IMR-90 (cell line): ENCODE measurements around the gene CCSER1. TPM values are rescaled to one million over a fixed set of nuclear protein-coding genes. Genes with fewer than 3 reads are reported as not detected.

Experiments
- ATAC-seq: fragments of 200-7000 bp; cut with Tn5 transposase; 2 replicates; pipeline ENCODE4 v1.9.1; 2020; ENCODE audit warnings: low read depth, mild to moderate bottlenecking, moderate library complexity
- BruUV-seq: library from RNA; stranded (reverse); fragments of 400-500 nt; replicated peaks from 2 replicates; lab custom pipeline; 2021; lab: Mats Ljungman, UMichigan
- CTCF ChIA-PET: fragments of 300-600 bp; formaldehyde crosslinking; extraction: SDS; loops from one replicate; lab custom pipeline; 2021; ENCODE audit warnings: antibody characterized with exemption; lab: Yijun Ruan, JAX
- POLR2A ChIA-PET: fragments of 300-600 bp; sonication (Branson Sonifier 250); formaldehyde crosslinking; loops from one replicate; lab custom pipeline; 2022; ENCODE audit warnings: antibody characterized with exemption; ENCODE audit not compliant: unreplicated experiment; lab: Charles Lee
- DNase-seq: peaks from one replicate; pipeline ENCODE4 v3.0.0; 2013
- H2AFZ ChIP-seq: replicated peaks from 2 replicates; pipeline ENCODE3; 2013; ENCODE audit warnings: low read length, mild to moderate bottlenecking; ENCODE audit not compliant: poor library complexity
- H2AK5ac ChIP-seq: 2 replicates; pipeline ENCODE4 v1.6.1; 2013; ENCODE audit warnings: low read depth, low read length, inconsistent platforms
- H2AK9ac ChIP-seq: replicated peaks from 2 replicates; pipeline ENCODE3; 2013; ENCODE audit warnings: mild to moderate bottlenecking, low read depth, low read length, moderate library complexity; ENCODE audit not compliant: poor library complexity
- H2BK120ac ChIP-seq: 2 replicates; pipeline ENCODE4 v1.6.1; 2013; ENCODE audit warnings: low read depth, low read length, inconsistent platforms
- H2BK15ac ChIP-seq: 3 replicates; pipeline ENCODE4 v1.6.1; 2013; ENCODE audit warnings: low read depth, low read length, inconsistent platforms
- H2BK20ac ChIP-seq: 2 replicates; pipeline ENCODE4 v1.6.1; 2013; ENCODE audit warnings: low read depth, mild to moderate bottlenecking, inconsistent platforms, low read length, moderate library complexity
- H2BK5ac ChIP-seq: 2 replicates; pipeline ENCODE4 v1.6.1; 2013; ENCODE audit warnings: mild to moderate bottlenecking, low read depth, low read length, inconsistent platforms; ENCODE audit not compliant: poor library complexity, severe bottlenecking
- H3K14ac ChIP-seq: replicated peaks from 2 replicates; pipeline ENCODE4 v1.6.1; 2013; ENCODE audit warnings: low read depth, low read length, inconsistent platforms
- H3K18ac ChIP-seq: 2 replicates; pipeline ENCODE4 v1.6.1; 2013; ENCODE audit warnings: low read depth, low read length, control low read depth
- H3K23ac ChIP-seq: 2 replicates; pipeline ENCODE4 v1.6.1; 2013; ENCODE audit warnings: low read depth, low read length, inconsistent platforms
- H3K27ac ChIP-seq: 2 replicates; pipeline ENCODE4 v1.5.1; 2013; ENCODE audit warnings: mild to moderate bottlenecking, control low read depth, low read length; ENCODE audit not compliant: insufficient read depth
- H3K27me3 ChIP-seq: 2 replicates; pipeline ENCODE4 v1.6.1; 2013; ENCODE audit warnings: low read length; ENCODE audit not compliant: control insufficient read depth, insufficient read depth
- H3K36me3 ChIP-seq: 2 replicates; pipeline ENCODE4 v1.6.1; 2013; ENCODE audit warnings: low read length, mixed read lengths; ENCODE audit not compliant: control insufficient read depth, insufficient read depth
- H3K4ac ChIP-seq: 2 replicates; pipeline ENCODE4 v1.6.1; 2013; ENCODE audit warnings: low read depth, low read length, inconsistent platforms
- H3K4me1 ChIP-seq: 2 replicates; pipeline ENCODE4 v1.6.1; 2013; ENCODE audit warnings: low read length, mixed read lengths; ENCODE audit not compliant: control insufficient read depth, insufficient read depth
- H3K4me2 ChIP-seq: 2 replicates; pipeline ENCODE4 v1.6.1; 2013; ENCODE audit warnings: low read depth, mild to moderate bottlenecking, control low read depth, low read length, moderate library complexity
- H3K4me3 ChIP-seq: 2 replicates; pipeline ENCODE4 v1.5.1; 2013; ENCODE audit warnings: low read depth, mild to moderate bottlenecking, control low read depth, low read length, moderate library complexity; ENCODE audit not compliant: insufficient read depth
- H3K56ac ChIP-seq: 2 replicates; pipeline ENCODE4 v1.6.1; 2013; ENCODE audit warnings: low read length, inconsistent platforms; ENCODE audit not compliant: insufficient read depth; ENCODE audit errors: extremely low read depth
- H3K79me1 ChIP-seq, 2 experiments: 2 replicates each; pipeline ENCODE4 v1.6.1; 2013; ENCODE audit warnings: low read length in 2 of 2, inconsistent platforms in 1 of 2, low read depth in 1 of 2
- H3K9ac ChIP-seq: 2 replicates; pipeline ENCODE4 v1.6.1; 2013; ENCODE audit warnings: low read depth, low read length, control low read depth
- H3K9me1 ChIP-seq: 2 replicates; pipeline ENCODE4 v1.6.1; 2013; ENCODE audit warnings: low read length, inconsistent platforms; ENCODE audit not compliant: insufficient read depth
- H3K9me3 ChIP-seq: 2 replicates; pipeline ENCODE4 v1.6.1; 2013; ENCODE audit warnings: low read length; ENCODE audit not compliant: control insufficient read depth, insufficient read depth
- H4K20me1 ChIP-seq: 2 replicates; pipeline ENCODE4 v1.6.1; 2013; ENCODE audit warnings: low read length, inconsistent platforms; ENCODE audit not compliant: insufficient read depth
- H4K5ac ChIP-seq: 2 replicates; pipeline ENCODE4 v1.6.1; 2013; ENCODE audit warnings: mild to moderate bottlenecking, low read depth, low read length, control low read depth
- H4K8ac ChIP-seq, 2 experiments: 2 replicates each; pipeline ENCODE4 v1.6.1; 2013; ENCODE audit warnings: low read depth in 2 of 2, low read length in 2 of 2, control low read depth in 1 of 2, inconsistent platforms in 1 of 2
- H4K91ac ChIP-seq: 2 replicates; pipeline ENCODE4 v1.6.1; 2013; ENCODE audit warnings: low read depth, low read length, inconsistent platforms; ENCODE audit not compliant: insufficient read depth
- BHLHE40 ChIP-seq: fragments of 150-350 bp; IDR thresholded peaks from 2 replicates; pipeline ENCODE4 v1.6.1; 2016; ENCODE audit warnings: mild to moderate bottlenecking, low read depth, low read length
- CHD1 ChIP-seq: IDR thresholded peaks from 2 replicates; pipeline ENCODE4 v1.6.1; 2012; ENCODE audit warnings: low read depth, low read length, improper control_type of control experiment
- CTCF ChIP-seq: conservative IDR thresholded peaks from 2 replicates; pipeline ENCODE4 v1.5.1; 2012; ENCODE audit warnings: mild to moderate bottlenecking, low read depth, low read length, improper control_type of control experiment
- ELK1 ChIP-seq: fragments of 150-350 bp; IDR thresholded peaks from 2 replicates; pipeline ENCODE4 v1.6.1; 2016; ENCODE audit warnings: low read depth, mild to moderate bottlenecking, low read length, moderate library complexity, borderline replicate concordance
- FOS ChIP-seq: fragments of 150-350 bp; IDR thresholded peaks from 2 replicates; pipeline ENCODE4 v1.6.1; 2016; ENCODE audit warnings: low read depth, low read length
- MAZ ChIP-seq: IDR thresholded peaks from 2 replicates; pipeline ENCODE4 v1.6.1; 2012; ENCODE audit warnings: low read depth, mild to moderate bottlenecking, low read length, improper control_type of control experiment, moderate library complexity, borderline replicate concordance
- MXI1 ChIP-seq: IDR thresholded peaks from 2 replicates; pipeline ENCODE4 v1.6.1; 2012; ENCODE audit warnings: low read depth, mild to moderate bottlenecking, low read length, moderate library complexity, borderline replicate concordance
- NFE2L2 ChIP-seq: fragments of 150-350 bp; IDR thresholded peaks from 2 replicates; pipeline ENCODE4 v1.6.1; 2016; ENCODE audit warnings: low read depth, mild to moderate bottlenecking, low read length
- RCOR1 ChIP-seq: IDR thresholded peaks from 2 replicates; pipeline ENCODE4 v1.6.1; 2012; ENCODE audit warnings: mild to moderate bottlenecking, low read length, improper control_type of control experiment; ENCODE audit not compliant: insufficient replicate concordance
- SMC3 ChIP-seq: fragments of 150-350 bp; IDR thresholded peaks from 2 replicates; pipeline ENCODE4 v1.6.1; 2016; ENCODE audit warnings: low read depth, mild to moderate bottlenecking, antibody characterized with exemption, low read length, moderate library complexity
- USF2 ChIP-seq: fragments of 150-350 bp; IDR thresholded peaks from 2 replicates; pipeline ENCODE4 v1.6.1; 2017; ENCODE audit warnings: mild to moderate bottlenecking, antibody characterized with exemption, low read length, low read depth
- WGBS, 2 experiments: methylation state at CpG; one replicate each; pipeline versions ENCODE4 v1.1.5 to v1.1.7; 2013; ENCODE audit warnings: missing lambda C conversion rate in 2 of 2; ENCODE audit not compliant: insufficient read length in 1 of 2; ENCODE audit errors: extremely low coverage in 2 of 2; 5-methylcytosine and 5-hydroxymethylcytosine counted together
- dilution Hi-C: fragments of 300-500 bp; cut with HindIII; formaldehyde crosslinking; loops from one replicate; pipeline ENCODE4 v1.14.3; 2018; ENCODE audit warnings: low sequenced_read_pairs; ENCODE audit not compliant: unreplicated experiment
- in situ Hi-C: fragments of 300-500 bp; cut with MboI; formaldehyde crosslinking; loops from 3 replicates; pipeline ENCODE4 v1.14.3; 2019; ENCODE audit warnings: low sequenced_read_pairs, inconsistent platforms, mixed read lengths
- intact Hi-C: fragments of 100-400 bp; cut with micrococcal nuclease; formaldehyde crosslinking; loops from 2 replicates; pipeline ENCODE4 v1.10.0; 2022
- polyA plus RNA-seq, 3 experiments: library from polyadenylated mRNA; depleted of rRNA; stranded (reverse); fragments of >200 nt; gene quantifications; 2 replicates each; pipeline ENCODE4 v1.2.3, GENCODE V29; 2012; ENCODE audit warnings: low replicate concordance in 1 of 3
- total RNA-seq: library from RNA; depleted of rRNA; stranded (reverse); fragments of >200 nt; gene quantifications from 2 replicates; pipeline ENCODE4 v1.2.3, GENCODE V29; 2012

Gene CCSER1
- total and polyA plus RNA-seq, 2 of the 4 experiments (the other 2 are of a cell fraction), result not detected

GRCh38 chr4:90121676-90122354 is 5.4 kb upstream of the CCSER1 start:
- no peak overlapping the region for H2BK15ac ChIP-seq
- no peaks in the 10 kb centered on the region for H4K20me1 ChIP-seq
- no peaks in the 10 kb centered on the region for H3K27me3 ChIP-seq
- WGBS, 2 experiments, result no CpG with 5 or more reads among the region's 3 CpGs
- no peak overlapping the region for H3K56ac ChIP-seq
- dilution Hi-C loops, result no loop called here
- no TSS peak for BruUV-seq
- no peak overlapping the region for H4K91ac ChIP-seq
- CTCF ChIA-PET, result no interaction called here
- H2AK9ac ChIP-seq, result no peak overlapping the region
- H3K9me3 ChIP-seq, result no peaks in the 10 kb centered on the region
- H2BK20ac ChIP-seq, result no peak overlapping the region
- no peak overlapping the region for H2BK5ac ChIP-seq
- H3K18ac ChIP-seq, result no peak overlapping the region
- H3K4me1 ChIP-seq, result no peaks in the 10 kb centered on the region
- no peaks in the 10 kb centered on the region for H3K9me1 ChIP-seq
- POLR2A ChIA-PET, result no interaction called here
- no peak overlapping the region for H2BK120ac ChIP-seq
- DNase-seq (no peak), ATAC-seq (no peak)
- H4K8ac ChIP-seq, result no peak overlapping the region
- H3K9ac ChIP-seq, result no peak overlapping the region
- H3K14ac ChIP-seq, result no peak overlapping the region
- TF ChIP-seq SMC3 (no peak), MAZ (no peak), NFE2L2 (no peak), USF2 (no peak), FOS (no peak), MXI1 (no peak), CHD1 (no peak), CTCF (no peak), BHLHE40 (no peak), RCOR1 (no peak), ELK1 (no peak)
- intact Hi-C loops, result no loop called here
- no peak overlapping the region for H3K23ac ChIP-seq
- H3K79me1 ChIP-seq, result no peaks in the 10 kb centered on the region
- no peak overlapping the region for H3K4ac ChIP-seq
- no peak overlapping the region for H2AFZ ChIP-seq
- H4K5ac ChIP-seq, result no peak overlapping the region
- no peak overlapping the region for H2AK5ac ChIP-seq
- H3K27ac ChIP-seq, result no peak overlapping the region
- H3K4me2 ChIP-seq, result no peak overlapping the region
- H3K4me3 ChIP-seq, result no peak overlapping the region
- no peaks in the 10 kb centered on the region for H3K36me3 ChIP-seq
- in situ Hi-C loops, result no loop called here
